GM21528 (cell line): ENCODE measurements around the gene C2CD2.

ENCODE experiments used
- ATAC-seq: cut with Tn5 transposase; IDR thresholded peaks from one replicate; pipeline ENCODE4 v1.9.1; 2021; ENCODE audit warnings: mild to moderate bottlenecking, moderate library complexity; ENCODE audit not compliant: unreplicated experiment, low FRiP score

The C2CD2 gene

DNA sequence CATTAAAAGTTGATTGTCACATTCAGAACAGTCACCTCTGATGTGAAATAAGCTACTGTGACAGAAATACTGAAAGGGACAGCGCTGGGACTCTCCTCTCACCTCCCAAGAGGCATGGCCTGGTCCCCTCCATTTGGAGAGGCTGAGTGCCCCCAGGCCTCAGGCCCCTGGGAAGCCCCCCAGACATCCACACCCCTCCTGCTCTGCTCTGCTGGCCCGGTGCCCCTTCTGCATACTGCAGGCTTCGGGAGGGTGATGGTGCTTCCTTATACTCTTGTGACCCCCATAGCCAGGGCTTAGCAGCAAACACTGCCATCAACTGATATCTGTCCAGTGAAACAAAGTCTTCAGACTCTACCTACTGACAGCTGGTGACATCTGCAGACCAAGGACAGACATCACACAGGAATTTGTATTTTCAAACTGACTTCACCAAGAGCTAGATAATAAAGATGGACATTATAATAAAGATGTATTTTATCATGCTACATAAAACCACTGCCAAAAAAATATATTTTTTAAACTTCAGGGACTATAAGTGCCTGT lies 36.9 kb downstream of the C2CD2 start:
- ATAC-seq, result no peak

DNA sequence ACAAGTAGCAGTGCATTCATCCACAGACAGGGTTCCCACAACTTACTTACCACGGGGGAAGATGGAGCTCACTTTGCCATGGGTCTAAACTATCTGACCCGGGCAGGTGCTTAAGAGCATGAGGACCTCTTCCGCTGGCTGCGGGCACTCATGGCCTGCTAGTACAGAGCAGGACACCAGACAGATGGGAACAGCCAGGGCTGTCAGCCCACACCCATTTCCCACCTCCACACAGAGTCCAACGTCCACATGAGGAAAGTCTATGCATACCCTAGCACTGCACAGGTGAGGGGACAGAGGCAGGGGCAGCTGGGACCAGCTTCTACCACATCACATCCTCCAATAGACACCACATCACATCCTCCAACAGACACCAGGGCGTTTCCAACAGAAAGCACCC lies 38.9 kb downstream of the C2CD2 start:
- ATAC-seq, result no peak

GRCh38 chr21:41914358-41914757 lies 39.5 kb downstream of the C2CD2 start:
- no peak for ATAC-seq

GRCh38 chr21:41913230-41913629 lies 40.6 kb downstream of the C2CD2 start:
- ATAC-seq, result no peak

GRCh38 chr21:41908829-41909228 lies 45.0 kb downstream of the C2CD2 start:
- ATAC-seq, result no peak

DNA sequence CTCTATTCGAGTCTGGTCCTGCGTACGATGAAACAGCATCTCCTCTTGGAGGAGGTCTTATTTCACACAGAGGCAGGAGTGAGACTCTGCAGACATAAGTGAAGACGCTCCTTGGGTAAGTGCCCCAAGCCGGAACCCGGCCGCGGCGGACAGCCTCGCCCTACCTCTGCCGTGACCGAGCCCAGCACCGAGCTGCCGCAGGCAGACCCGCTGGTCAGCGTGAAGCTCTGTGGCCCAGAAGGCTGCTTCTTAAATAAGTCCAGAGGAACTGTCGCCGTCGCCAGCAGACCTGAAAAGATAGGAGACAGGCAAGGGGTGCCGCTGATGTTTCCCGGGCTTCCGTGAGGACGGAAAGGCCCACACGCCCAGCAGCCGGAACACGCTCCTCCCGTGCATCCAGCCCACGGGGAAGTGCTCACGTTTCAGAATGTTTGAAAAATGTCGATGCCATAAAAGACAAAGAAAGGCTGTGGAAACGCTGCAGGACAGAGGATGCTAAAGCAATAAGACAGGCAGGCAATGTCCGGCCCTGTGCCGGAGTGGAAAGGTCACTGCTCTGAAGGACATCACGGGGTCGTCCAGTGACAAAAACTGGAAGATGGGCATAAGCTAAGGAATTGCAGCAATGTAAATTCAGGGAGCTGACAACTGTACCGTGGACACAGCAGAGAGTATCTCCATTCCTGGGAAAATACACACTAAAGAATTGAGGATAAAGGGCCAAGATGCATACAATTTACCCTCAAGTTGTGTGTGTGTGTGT lies 46.1 kb downstream of the C2CD2 start:
- ATAC-seq, result no peak

- no peak for ATAC-seq
Measured at GRCh38 chr21:41906770-41907169, 47.0 kb downstream of the C2CD2 start.

GRCh38 chr21:41903559-41904351 lies 50.1 kb downstream of the C2CD2 start:
- ATAC-seq, result no peak

DNA sequence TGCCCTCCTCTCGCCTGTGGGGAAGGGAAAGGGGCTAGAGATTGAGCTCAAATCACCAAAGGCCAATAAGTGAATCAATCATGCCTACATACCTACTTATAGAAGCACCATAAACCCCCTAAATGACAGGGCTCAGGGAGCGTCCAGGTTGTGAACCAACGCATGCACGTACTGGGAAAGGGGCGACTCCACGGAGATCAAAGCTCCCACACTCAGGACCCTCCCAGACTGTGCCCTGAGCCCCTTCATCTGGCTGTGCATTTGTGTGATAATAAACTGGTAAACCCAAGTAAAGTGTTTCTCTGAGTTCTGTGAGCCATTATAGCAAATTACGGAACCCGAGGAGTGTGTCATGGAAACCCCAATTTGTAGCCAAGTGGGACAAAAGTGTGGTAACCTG lies 50.9 kb downstream of the C2CD2 start:
- ATAC-seq, result no peak

DNA sequence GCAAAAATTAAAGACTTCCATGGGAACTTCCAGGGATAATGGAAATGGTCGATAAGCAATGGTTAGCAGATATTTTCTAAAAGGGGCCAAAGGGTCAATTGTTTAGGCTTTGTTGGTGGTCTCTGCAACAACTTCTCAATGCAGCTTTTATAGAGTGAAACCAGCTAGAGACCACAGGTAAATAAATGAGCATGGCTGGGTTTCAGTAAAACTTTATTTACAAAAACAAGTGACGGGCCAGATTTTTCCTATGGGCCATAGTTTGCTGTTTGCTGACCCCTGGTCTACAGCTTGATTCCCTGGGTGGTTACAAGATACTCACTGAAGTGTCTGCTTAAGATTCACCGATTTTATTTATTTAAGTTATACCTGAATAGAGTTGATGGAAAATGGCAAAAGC lies 52.0 kb downstream of the C2CD2 start:
- no peak for ATAC-seq

DNA sequence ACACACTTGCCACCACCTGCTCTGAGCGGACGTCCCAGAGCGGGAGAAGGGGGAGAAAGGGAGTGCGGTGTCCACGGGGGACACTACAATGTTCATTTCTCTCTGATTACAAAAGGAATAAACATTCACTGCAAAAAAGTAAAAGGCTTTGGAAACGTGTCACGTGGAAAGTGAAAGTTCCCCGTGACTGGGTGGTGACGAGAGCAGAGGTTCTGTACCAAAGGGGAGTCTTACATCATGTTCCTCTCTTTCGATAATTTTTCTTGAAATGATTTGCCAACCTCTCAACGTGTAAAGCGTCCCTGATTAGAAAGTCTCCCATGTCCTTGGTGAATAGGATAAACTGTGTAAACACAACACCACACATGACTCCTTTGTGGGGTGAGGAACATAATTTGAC lies 52.7 kb downstream of the C2CD2 start:
- no peak for ATAC-seq

GRCh38 chr21:41900401-41900800 lies 53.4 kb downstream of the C2CD2 start:
- ATAC-seq, result no peak

- ATAC-seq, result no peak
Measured at GRCh38 chr21:41899426-41900202, 54.2 kb downstream of the C2CD2 start.

GRCh38 chr21:41898998-41899397 lies 54.8 kb downstream of the C2CD2 start:
- no peak for ATAC-seq

DNA sequence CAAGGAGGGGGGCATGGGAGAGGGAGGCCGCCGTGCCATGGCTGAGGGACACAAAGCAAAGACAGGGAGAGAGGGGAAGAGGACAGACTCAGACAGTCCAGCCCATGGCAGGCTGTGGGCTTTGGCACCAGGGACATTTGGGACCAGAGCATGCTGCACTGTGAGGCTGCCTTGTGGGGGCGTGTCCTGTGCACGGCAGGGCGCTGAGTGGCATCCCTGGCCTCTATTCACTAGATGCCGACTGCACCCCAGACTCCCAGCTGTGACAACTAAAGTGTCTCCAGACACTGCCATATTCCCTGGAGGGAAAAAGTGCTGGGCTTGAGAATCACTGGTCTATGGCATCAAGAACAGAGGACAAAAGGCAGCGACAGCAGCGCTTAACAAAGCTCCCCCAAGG lies 56.1 kb downstream of the C2CD2 start:
- ATAC-seq, result no peak

DNA sequence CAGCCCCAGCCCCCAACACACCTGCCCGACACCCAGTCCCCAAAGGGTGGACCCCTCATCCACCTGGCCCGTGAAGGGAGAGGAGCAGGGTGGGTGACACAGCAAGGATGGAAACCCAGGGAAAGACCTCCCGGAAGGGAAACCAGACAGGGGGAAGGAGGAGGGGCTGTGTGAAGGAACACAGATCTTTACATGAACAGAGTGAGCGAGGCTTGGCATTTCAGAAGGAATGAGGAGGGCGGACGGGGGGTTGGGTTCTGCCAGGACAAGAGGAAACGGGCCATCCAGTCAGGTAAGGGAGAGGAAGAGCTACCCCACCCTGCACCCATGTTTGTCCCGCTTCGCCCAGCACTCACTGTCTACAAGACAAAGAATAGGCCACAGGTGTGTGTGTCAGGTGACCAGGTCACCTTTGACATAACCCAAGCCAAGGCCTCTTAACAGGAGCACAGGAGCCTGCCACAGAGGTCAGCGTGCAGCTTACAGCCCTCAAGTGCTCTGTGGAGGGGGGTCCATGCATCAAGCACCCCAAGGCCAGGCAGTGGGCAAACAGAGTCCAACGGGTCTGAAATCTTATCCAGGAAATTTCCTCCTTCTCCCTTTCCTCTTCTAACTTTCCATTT lies 56.7 kb downstream of the C2CD2 start:
- no peak for ATAC-seq

DNA sequence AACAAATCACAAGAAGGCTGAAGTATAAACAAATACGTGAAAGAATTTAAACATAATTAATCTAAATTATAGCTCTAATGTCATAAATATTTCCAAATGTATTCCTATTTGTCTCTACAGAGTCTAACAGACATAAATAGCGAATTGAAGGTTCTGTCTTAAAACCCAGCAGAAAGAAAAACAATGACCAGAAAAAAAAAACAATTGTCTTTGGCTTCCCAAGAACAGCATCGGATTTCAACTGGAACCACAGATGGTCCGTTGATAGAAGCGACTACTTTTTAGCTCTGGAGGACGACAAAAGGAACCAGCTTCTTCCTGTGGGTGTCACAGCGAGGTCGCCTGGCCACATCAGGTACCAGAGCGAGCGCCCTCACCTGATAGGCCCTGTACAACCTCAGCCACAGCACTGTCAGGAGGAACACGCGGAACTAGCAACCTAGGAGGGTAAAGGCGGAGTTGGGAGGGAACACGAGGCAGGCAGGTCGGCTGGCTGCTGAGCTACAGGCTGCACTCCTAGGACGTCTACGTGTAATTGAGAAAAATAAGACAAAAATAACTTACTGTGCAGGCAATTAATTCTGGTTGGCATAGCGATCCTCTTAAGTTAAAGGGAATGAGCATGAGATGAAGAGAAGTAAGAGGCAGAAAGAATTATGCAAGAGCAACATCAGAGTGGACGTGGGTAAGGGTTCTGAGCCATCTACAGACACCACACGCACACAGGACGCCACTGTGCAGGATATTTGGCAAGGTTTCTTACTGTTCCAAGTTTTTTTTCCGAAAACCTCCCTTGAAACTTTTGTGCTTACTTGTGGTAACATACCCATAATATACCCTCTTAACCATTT lies 58.0 kb downstream of the C2CD2 start:
- ATAC-seq, result no peak

GRCh38 chr21:41894922-41895557 lies 58.8 kb downstream of the C2CD2 start:
- no peak for ATAC-seq

DNA sequence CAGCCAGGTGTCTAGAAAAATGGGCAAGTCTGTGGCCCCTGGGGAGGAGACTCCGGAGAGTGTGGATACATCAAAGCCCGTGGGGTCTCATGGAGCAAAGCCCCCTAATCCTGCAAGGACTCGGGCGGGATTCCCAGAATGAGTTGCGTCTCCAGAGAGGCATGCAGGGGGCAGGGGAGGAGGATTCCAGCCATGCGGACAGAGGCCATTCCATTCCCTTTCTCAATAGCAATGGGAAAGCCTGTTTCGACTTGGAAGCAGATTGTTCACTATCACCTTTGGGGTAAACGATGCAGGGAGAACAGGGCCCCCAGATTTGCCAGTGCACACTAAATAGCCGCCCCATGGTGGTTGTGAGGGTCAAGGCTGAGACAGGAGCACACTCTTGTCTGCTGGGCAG lies 59.3 kb downstream of the C2CD2 start:
- no peak for ATAC-seq
